ENCODE data around the gene GATA6.

GRCh38 chr18:22179174-22179573 lies 9.8 kb downstream of the GATA6 start:
- no peak for TF ChIP-seq EZH2 (IDR thresholded peaks at IDR 0.05; ENCODE audit: low read length, missing control alignments)
- no peak for TF ChIP-seq CTCF (conservative IDR thresholded peaks at IDR 0.05 in 1 of 2, IDR thresholded peaks at IDR 0.05 in 1 of 2; ENCODE audit: low read depth in 1 of 2, low read length in 2 of 2)
